ENCODE data around the gene ECSCR. TPM values are rescaled to one million over a fixed set of nuclear protein-coding genes. Genes with fewer than 3 reads are reported as not detected.

Gene ECSCR
- total and polyA plus RNA-seq, 2 of the 8 experiments (the other 6 are each of a cell fraction or from before 2014, with no cell fraction given), result 2.7 to 7.2 TPM

DNA sequence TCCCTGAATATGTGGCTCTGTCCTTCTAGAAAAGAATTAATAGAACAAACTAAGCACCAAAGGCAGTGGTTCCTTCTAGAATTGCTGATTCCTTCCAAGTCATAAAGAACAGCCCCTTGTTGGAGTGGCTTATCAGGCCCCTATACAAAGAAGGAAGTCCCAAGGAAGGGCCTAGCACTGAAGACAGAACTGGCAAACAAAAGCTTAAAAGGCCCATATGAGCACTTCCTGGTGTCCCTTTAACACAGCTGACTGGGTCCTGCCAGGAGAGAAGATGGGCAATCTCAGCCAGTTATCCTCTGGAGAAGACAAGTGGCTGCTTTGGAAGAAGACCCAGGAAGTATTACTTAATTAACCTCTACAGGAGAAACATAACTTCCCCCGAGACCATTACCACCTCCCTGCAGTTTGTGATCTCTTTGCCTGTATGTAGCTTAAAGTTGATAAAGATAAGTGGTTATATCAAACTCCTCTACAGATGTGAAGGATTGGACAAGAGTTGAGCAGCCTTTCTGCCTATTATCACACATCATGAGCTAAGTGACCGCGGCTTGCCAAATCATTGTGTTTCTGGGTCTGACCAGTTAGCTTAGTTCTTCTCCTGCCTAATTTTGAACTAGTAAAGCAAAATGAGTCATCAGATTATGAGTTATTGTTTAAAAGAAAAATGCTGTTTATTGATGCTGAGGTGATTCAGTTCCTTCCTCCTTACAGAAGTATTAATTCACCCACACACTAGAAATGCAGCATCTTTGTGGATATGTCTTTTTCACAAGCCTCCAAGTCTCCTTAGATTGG lies 33.3 kb upstream of the ECSCR start:
- H3K23ac ChIP-seq (ENCODE audit: insufficient read length), result no peak overlapping the region
- no peak overlapping the region for H2BK15ac ChIP-seq (ENCODE audit: low read length)
- ChIA-PET CTCF (ENCODE audit: partially characterized antibody) (interaction anchor here (1.1 to 12.9 kb wide), 5 partner anchors 14 to 94 kb away, joined by 3 to 122 read pairs (median 7); partner anchors contain the start of gene STING1), POLR2A (ENCODE audit: partially characterized antibody) (interaction anchor here (0.9 to 1.5 kb wide), 3 partner anchors 10 to 76 kb away, joined by 3 to 5 read pairs (median 3); no protein-coding TSS in a partner anchor)
- H4K8ac ChIP-seq (ENCODE audit: extremely low read depth, insufficient read depth, low read length), result no peak overlapping the region
- DNase-seq (ENCODE audit: low read depth in 1 of 2, low spot score in 2 of 2) (no peak), FAIRE-seq (no peak)
- 91% methylated on average over 3 of the region's 3 CpGs; no CpG with 5 or more reads in 1 of the 2 experiments for WGBS, 2 experiments (ENCODE audit: extremely low coverage in 1 of 2, insufficient coverage in 1 of 2, insufficient read length in 1 of 2, insufficient replicate concordance in 2 of 2, low coverage in 1 of 2, low lambda C conversion rate in 2 of 2, missing lambda C conversion rate in 1 of 2)
- H3K18ac ChIP-seq (ENCODE audit: extremely low read depth, low read length), result no peak overlapping the region
- H3K27ac ChIP-seq (ENCODE audit: low read depth, low read length), result no peak overlapping the region
- no peaks in the 10 kb centered on the region for H3K27me3 ChIP-seq (replicated peaks in 1 of 4; ENCODE audit: control insufficient read depth in 3 of 4, extremely low read depth in 1 of 4, insufficient read depth in 3 of 4, low read length in 3 of 4)
- no peaks in the 10 kb centered on the region for H3K79me1 ChIP-seq (ENCODE audit: low read depth, low read length)
- H4K20me1 ChIP-seq (replicated peaks in 1 of 2; ENCODE audit: control insufficient read depth in 1 of 2, insufficient read depth in 2 of 2, low read length in 2 of 2), result no peaks in the 10 kb centered on the region
- no peak overlapping the region for H2BK20ac ChIP-seq (ENCODE audit: low read length)
- no peak overlapping the region for H3K56ac ChIP-seq (replicated peaks; ENCODE audit: insufficient read length, low read depth, low read length)
- H3K14ac ChIP-seq (ENCODE audit: insufficient read length), result no peak overlapping the region
- H3K23me2 ChIP-seq (ENCODE audit: low read depth, low read length), result no peaks in the 10 kb centered on the region
- H2AK5ac ChIP-seq (ENCODE audit: low read depth, low read length), result no peak overlapping the region
- no peaks in the 10 kb centered on the region for H3K4me1 ChIP-seq (replicated peaks in 1 of 4; ENCODE audit: control insufficient read depth in 3 of 4, insufficient read depth in 4 of 4, low read length in 3 of 4)
- H3K79me2 ChIP-seq (ENCODE audit: control insufficient read depth in 1 of 2, insufficient read depth in 2 of 2, low read length in 2 of 2), result no peaks in the 10 kb centered on the region
- no peak overlapping the region for H2BK120ac ChIP-seq (replicated peaks; ENCODE audit: low read depth, low read length)
- H4K5ac ChIP-seq (ENCODE audit: insufficient read length, low read depth, low read length), result no peak overlapping the region
- H2AFZ ChIP-seq (ENCODE audit: low read length), result no peak overlapping the region
- no peak overlapping the region for H3K9ac ChIP-seq (replicated peaks in 1 of 4; ENCODE audit: extremely low read depth in 1 of 4, low read depth in 3 of 4, low read length in 3 of 4)
- no peak overlapping the region for H4K91ac ChIP-seq (replicated peaks; ENCODE audit: insufficient read length, low read length)
- no peak overlapping the region for H2BK12ac ChIP-seq (ENCODE audit: low read depth, low read length)
- H3K4ac ChIP-seq (replicated peaks; ENCODE audit: insufficient read length, low read depth, low read length), result no peak overlapping the region
- H3K4me2 ChIP-seq (ENCODE audit: insufficient read depth in 1 of 2, low read depth in 2 of 2, low read length in 2 of 2), result no peak overlapping the region
- H3K9me3 ChIP-seq (ENCODE audit: insufficient read depth in 2 of 2, low read depth in 1 of 2, low read length in 1 of 2), result no peaks in the 10 kb centered on the region
- TF ChIP-seq TBP (IDR thresholded peaks at IDR 0.05; ENCODE audit: low read depth, low read length) (no peak), GTF2F1 (IDR thresholded peaks at IDR 0.05; ENCODE audit: borderline replicate concordance, low read depth, low read length) (no peak), SP2 (IDR thresholded peaks at IDR 0.05; ENCODE audit: low read length) (no peak), TCF12 (IDR thresholded peaks at IDR 0.05; ENCODE audit: low read depth, low read length) (no peak), SP4 (IDR thresholded peaks at IDR 0.05; ENCODE audit: low read length) (no peak), TAF1 (IDR thresholded peaks at IDR 0.05; ENCODE audit: low read depth, low read length) (no peak), ASH2L (IDR thresholded peaks at IDR 0.05; ENCODE audit: low read length) (no peak), BRCA1 (IDR thresholded peaks at IDR 0.05; ENCODE audit: low read depth, low read length) (no peak)
- H2BK5ac ChIP-seq (ENCODE audit: low read depth, low read length), result no peak overlapping the region
- no peaks in the 10 kb centered on the region for H3K36me3 ChIP-seq (ENCODE audit: control insufficient read depth in 2 of 4, insufficient read depth in 4 of 4, low read length in 3 of 4)
- H3K4me3 ChIP-seq (ENCODE audit: extremely low read depth in 1 of 4, insufficient read depth in 2 of 4, low read depth in 3 of 4, low read length in 4 of 4), result no peak overlapping the region
